Mammary epithelial cell (primary cell): ENCODE measurements around the gene CCNL2.

Experiments
- CTCF ChIP-seq, 2 donors: IDR thresholded peaks in 1 of 2; conservative IDR thresholded peaks in 1 of 2; 2 replicates each; pipeline ENCODE4 v1.5.1; 2011 to 2012; ENCODE audit warnings: inconsistent platforms in 2 of 2, low read length in 2 of 2, mild to moderate bottlenecking in 2 of 2, control low read depth in 1 of 2, low read depth in 1 of 2; ENCODE audit not compliant: insufficient read depth in 1 of 2; ENCODE audit errors: extremely low read depth in 1 of 2
- EZH2 ChIP-seq: IDR thresholded peaks from 2 replicates; pipeline ENCODE4 v1.6.1; 2012; ENCODE audit warnings: low read length, inconsistent platforms, borderline replicate concordance

- no peak for TF ChIP-seq CTCF (conservative IDR thresholded peaks at IDR 0.05 in 1 of 2, IDR thresholded peaks at IDR 0.05 in 1 of 2; ENCODE audit: extremely low read depth in 1 of 2, insufficient read depth in 1 of 2, low read depth in 1 of 2, low read length in 2 of 2)
- no peak for TF ChIP-seq EZH2
These were observed 1.2 kb downstream of the CCNL2 start for GRCh38 chr1:1397839-1398523.
